Right cardiac atrium (tissue), 5 donors: Measurements from ENCODE around the gene TRPM5. TPM values are rescaled to one million over a fixed set of nuclear protein-coding genes. Genes with fewer than 3 reads are reported as not detected.

ENCODE experiments used
- ATAC-seq, 2 donors: fragments of 200-7000 bp; cut with Tn5 transposase; one replicate each; pipeline versions ENCODE4 v1.8.0 to v1.9.1; 2020; ENCODE audit warnings: moderate library complexity in 2 of 2, mild to moderate bottlenecking in 1 of 2
- DNase-seq, 3 donors: peaks; one replicate each; pipeline ENCODE4 v3.0.0-alpha.2; 2020
- H3K27ac ChIP-seq: one replicate; pipeline ENCODE4 v1.5.1; 2013; ENCODE audit warnings: mild to moderate bottlenecking, low read length, control low read depth, moderate library complexity
- H3K27me3 ChIP-seq: one replicate; pipeline ENCODE4 v1.6.1; 2013; ENCODE audit not compliant: control insufficient read depth, insufficient read depth
- H3K4me1 ChIP-seq: one replicate; pipeline ENCODE4 v1.6.1; 2013; ENCODE audit warnings: low read length; ENCODE audit not compliant: control insufficient read depth, insufficient read depth
- H3K4me3 ChIP-seq: one replicate; pipeline ENCODE4 v1.5.1; 2013; ENCODE audit warnings: low read length, control low read depth
- H3K9me3 ChIP-seq: one replicate; pipeline ENCODE4 v1.6.1; 2013; ENCODE audit warnings: low read length; ENCODE audit not compliant: control insufficient read depth
- WGBS: extraction: QIAGEN DNeasy Blood & Tissue Kit; methylation state at CpG from one replicate; pipeline ENCODE4 v1.1.7; 2013; 5-methylcytosine and 5-hydroxymethylcytosine counted together
- intact Hi-C, 4 donors: fragments of 100-400 bp; cut with DNase I; formaldehyde crosslinking; loops; one replicate each; pipeline versions ENCODE4 v1.11.0 to v1.14.0; 2022 to 2023
- polyA plus RNA-seq: library from polyadenylated mRNA; stranded (reverse); fragments of 200-250 nt; gene quantifications from one replicate; pipeline ENCODE4 v1.2.3, GENCODE V29; 2013
- total RNA-seq, 4 donors: library from RNA; stranded (reverse); fragmentation: NEBNext Ultra II Directional; extraction: Animal tissue kit (Norgen Biotek cat#: 25700); gene quantifications; one replicate each; pipeline ENCODE4 v1.2.1, GENCODE V29; 2021
- donor health status: healthy with polysubstance abuse.
- donor health status: DM: no; HTN: yes; CAD: no.
- donor health status: DM: no; HTN: no; CAD: no.
- donor health status: DM: no; HTN: yes; CAD: no; lungs with severe emphysema.
- donor health status: DM: yes; HTN: yes; CAD: no.

TRPM5 gene
- total and polyA plus RNA-seq, 5 donors, result 0.02 TPM; not detected in 4

DNA sequence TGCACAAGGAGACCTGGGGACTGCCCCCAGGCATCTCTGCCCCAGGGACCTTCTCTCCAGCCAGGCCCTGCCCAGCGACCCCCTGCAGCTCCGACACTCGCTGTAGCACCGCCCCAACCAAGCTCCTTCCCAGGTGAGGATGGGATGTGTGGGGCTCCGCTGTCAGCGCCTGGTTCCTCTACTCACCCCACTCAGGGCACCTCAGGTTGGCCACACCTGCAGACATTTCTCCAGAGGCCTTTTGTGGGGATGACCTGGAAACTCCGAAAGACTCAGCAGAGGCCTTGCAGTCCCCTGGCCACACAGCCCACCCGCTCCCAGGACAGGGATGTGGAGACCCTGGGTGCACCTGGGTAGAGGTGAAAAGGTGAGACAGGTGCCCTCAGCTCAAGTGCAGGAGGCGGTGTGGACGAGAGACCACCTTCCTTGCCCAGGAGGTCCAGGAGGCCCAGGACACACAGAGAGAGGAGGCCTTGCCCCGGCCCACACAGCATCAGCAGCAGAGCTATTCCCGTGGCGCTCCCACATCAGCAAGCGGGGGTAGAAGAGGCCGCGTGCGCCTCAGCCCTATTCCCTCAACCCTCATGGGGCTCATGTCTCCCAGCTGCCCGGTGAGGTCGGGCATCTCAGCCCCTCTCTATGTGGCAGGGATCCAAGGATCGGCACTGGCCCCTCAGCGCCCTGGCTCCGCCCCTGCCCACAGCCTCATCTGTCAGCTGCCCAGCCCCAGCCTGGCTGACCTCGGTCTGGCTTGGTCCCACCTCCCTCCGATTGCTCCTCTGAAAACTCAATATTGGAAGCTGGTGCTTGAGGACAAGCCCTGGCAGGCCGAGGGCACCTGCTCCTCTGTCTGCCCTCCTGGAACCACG is 20.9 kb downstream of the TRPM5 start:
- no peaks in the 10 kb centered on the region for H3K4me1 ChIP-seq
- peak in 2 of 3 donors; percentile 42 to 44 for DNase-seq
- no peak overlapping the region for H3K27ac ChIP-seq
- H3K4me3 ChIP-seq, result no peak overlapping the region
- intact Hi-C loops, result loop anchor here in 1 of 4 donors (5.0 to 10.0 kb wide), 2 partner anchors 226 to 471 kb away; no protein-coding TSS in a partner anchor
- no peaks in the 10 kb centered on the region for H3K9me3 ChIP-seq
- whole genome bisulfite sequencing, result 76% methylated on average over 26 of the region's 26 CpGs
- ATAC-seq, result no peak
- no peaks in the 10 kb centered on the region for H3K27me3 ChIP-seq

- ATAC-seq (no peak), DNase-seq (peak in 2 of 3 donors; percentile 38 to 41)
- H3K27me3 ChIP-seq, result no peaks in the 10 kb centered on the region
- no peak overlapping the region for H3K27ac ChIP-seq
- H3K4me3 ChIP-seq, result no peak overlapping the region
- intact Hi-C loops, result loop anchor here in 1 of 4 donors (5.0 to 10.0 kb wide), 2 partner anchors 225 to 472 kb away; no protein-coding TSS in a partner anchor
- H3K4me1 ChIP-seq, result no peaks in the 10 kb centered on the region
- H3K9me3 ChIP-seq, result no peaks in the 10 kb centered on the region
- WGBS, result 84% methylated on average over 14 of the region's 14 CpGs
These were observed 21.7 kb downstream of the TRPM5 start for GRCh38 chr11:2422461-2423156.

DNA sequence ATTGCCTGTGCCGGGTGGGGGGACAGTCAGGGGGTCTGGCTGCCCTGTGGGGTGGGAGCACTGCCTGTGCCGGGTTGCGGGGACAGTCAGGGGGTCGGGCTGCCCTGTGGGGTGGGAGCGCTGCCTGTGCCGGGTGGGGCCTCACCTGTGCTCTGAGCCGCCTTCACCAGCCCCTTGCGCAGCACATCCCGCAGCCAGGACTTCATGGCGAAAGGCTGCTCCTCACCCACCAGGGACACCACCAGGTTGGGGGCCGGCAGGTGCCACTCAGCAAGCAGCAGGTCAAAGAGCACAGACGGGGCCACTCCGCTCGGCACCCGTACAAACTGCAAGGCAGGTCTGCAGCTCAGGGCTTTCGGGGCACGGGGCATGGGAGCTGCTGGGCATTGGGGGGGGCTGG is 22.3 kb downstream of the TRPM5 start:
- Histone ChIP-seq H3K4me3 (no peak overlapping the region), H3K4me1 (no peaks in the 10 kb centered on the region), H3K9me3 (no peaks in the 10 kb centered on the region), H3K27ac (no peak overlapping the region), H3K27me3 (no peaks in the 10 kb centered on the region)
- DNase-seq, result peak in 2 of 3 donors; percentile 52 to 63
- no peak for ATAC-seq
- WGBS, result 88% methylated on average over 17 of the region's 17 CpGs
- intact Hi-C loops, result loop anchor here (2.0 to 10.0 kb wide), 4 partner anchors 117 to 473 kb away; no protein-coding TSS in a partner anchor

DNA sequence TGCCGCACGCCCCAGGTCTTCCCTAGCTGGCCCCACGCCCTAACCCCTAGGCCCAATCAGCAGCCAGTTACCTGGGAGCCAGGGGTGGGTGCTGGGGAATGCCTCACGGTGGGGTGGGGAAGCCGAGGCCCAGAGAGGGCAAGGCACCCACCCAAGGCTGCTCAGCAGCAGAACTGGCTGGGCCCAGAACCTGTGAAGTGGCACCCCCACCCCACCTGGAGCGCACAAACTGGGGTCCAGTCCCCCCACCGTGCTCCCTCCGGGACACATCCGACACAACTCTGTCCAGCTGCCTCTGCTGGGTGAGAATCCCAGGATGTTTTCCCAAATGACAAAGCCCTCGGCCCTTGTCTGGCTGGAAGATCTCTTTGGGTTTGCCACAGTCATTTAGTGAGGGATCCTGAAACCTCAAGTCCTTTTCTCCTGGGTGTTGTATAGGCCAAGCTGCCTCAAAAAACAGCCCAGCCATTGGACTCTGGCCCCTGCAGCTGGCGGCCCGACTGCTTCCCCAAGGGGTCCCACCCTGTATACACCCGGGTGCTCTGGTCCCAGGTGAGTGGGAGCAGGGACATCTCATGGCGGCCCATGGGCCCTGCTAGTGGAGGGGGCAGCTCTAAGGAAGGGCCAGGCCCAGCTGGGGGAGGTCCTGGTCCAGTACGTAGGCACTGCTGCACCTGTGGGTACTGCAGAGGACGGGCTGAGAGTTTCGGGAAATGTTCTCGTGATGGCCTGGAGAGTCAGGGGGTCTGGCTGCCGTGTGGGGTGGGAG is 22.9 kb downstream of the TRPM5 start:
- Histone ChIP-seq H3K27ac (no peak overlapping the region), H3K9me3 (no peaks in the 10 kb centered on the region), H3K4me3 (no peak overlapping the region), H3K4me1 (no peaks in the 10 kb centered on the region), H3K27me3 (no peaks in the 10 kb centered on the region)
- intact Hi-C loops, result loop anchor here (2.0 to 10.0 kb wide), 4 partner anchors 117 to 473 kb away; no protein-coding TSS in a partner anchor
- ATAC-seq (no peak), DNase-seq (peak in 2 of 3 donors; percentile 38 to 48)
- 75% methylated on average over 19 of the region's 19 CpGs for WGBS

GRCh38 chr11:2420502-2421225 is 23.6 kb downstream of the TRPM5 start:
- 22% methylated on average over 44 of the region's 44 CpGs for WGBS
- Histone ChIP-seq H3K4me3 (no peak overlapping the region), H3K9me3 (no peaks in the 10 kb centered on the region), H3K27ac (no peak overlapping the region), H3K27me3 (no peaks in the 10 kb centered on the region), H3K4me1 (no peaks in the 10 kb centered on the region)
- intact Hi-C loops, result loop anchor here (2.0 to 10.0 kb wide), 4 partner anchors 116 to 474 kb away; no protein-coding TSS in a partner anchor
- peak; percentile 94 for ATAC-seq
- peak; percentile 70 to 91 (median 90) for DNase-seq

DNA sequence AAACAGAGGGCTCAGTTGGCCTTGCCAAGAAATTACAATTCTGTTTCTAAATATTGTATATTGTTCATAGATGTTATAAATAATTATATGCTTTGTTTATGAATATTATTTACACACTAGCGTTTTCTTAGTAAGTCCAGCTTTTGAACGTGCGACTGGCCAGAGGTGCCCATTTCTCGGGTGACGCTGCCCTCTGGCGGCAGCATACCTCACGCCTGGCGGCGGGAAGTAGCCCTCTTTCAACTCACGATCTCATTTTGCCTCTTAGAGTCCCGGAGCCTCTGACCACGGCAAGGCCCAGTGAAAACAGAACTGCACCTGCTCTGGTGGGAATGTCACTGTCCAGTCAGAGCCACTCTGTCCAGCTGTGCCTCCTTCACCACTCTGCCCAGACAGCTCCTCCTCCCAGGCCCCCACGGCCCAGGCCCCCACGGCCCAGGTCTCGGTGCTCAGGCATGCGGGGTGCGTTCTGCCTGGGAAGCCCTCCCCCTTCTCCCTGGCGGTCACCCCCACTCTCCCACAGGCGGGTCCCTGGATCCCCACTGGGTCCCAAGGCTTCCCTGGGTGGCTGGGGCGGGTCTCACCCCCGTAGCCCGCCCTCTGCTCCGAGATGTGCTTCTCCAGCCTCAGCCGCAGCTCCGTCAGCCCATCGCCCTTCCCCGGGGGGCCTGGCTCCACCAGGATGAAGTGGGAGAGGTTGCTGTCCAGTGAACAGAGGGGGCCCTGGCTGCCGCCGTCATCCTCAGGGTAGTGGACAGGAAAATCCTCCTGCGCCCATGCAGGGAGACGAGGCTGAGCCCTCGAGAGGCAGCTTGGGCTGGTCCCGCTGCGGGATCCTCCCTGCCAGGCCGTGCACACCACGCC is 24.4 kb downstream of the TRPM5 start:
- H3K27ac ChIP-seq, result no peak overlapping the region

DNA sequence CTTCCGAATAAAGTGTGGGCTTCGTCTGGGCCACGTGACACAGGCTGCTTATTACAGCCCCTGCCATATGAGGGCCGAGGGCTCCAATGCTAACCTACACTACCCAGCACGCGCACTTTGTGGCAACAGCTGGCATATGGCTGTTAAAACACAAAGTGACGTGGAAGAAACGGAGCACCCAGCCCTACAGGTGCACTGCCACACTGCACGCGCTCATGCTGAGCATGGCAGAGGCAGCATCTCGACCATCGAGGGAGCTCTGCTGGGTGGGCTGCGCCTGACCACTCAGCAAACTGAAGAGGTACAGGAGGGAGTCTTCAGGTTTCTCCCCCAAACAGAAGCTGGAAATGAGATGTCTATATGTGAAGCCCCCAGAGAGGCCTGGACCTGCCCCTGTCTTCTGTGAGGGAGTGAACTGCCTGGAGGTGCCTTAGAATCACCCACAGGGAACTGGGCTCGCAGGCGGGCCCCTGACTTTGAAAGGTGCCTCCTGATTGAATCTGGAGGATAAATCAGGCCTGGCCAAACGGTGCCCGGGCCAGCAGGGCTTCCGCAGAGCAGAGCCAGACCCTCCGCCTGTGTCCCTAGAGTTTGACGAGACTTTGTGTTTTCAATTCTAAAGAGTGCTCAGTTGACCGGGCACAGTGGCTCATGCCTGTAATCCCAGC is 25.5 kb downstream of the TRPM5 start:
- 77% methylated on average over 21 of the region's 21 CpGs for WGBS
- no peak overlapping the region for H3K4me3 ChIP-seq
- ATAC-seq (no peak), DNase-seq (peak in 2 of 3 donors; percentile 43 to 44)
- H3K9me3 ChIP-seq, result no peaks in the 10 kb centered on the region
- intact Hi-C loops, result loop anchor here in 1 of 4 donors (2.0 kb wide), 1 partner anchor 114 kb away; no protein-coding TSS in a partner anchor
- H3K27me3 ChIP-seq, result no peaks in the 10 kb centered on the region
- no peaks in the 10 kb centered on the region for H3K4me1 ChIP-seq
- H3K27ac ChIP-seq, result no peak overlapping the region

More for the DNA sequence above, 24.4 kb downstream of the TRPM5 start:
- 52% methylated on average over 36 of the region's 36 CpGs for WGBS
- H3K4me3 ChIP-seq, result no peak overlapping the region
- ATAC-seq (peak; percentile 73 to 75), DNase-seq (peak; percentile 78 to 94 (median 92))
- H3K27me3 ChIP-seq, result no peaks in the 10 kb centered on the region
- intact Hi-C loops, result loop anchor here (2.0 to 10.0 kb wide), 4 partner anchors 115 to 475 kb away; no protein-coding TSS in a partner anchor
- H3K4me1 ChIP-seq, result no peaks in the 10 kb centered on the region
- H3K9me3 ChIP-seq, result no peaks in the 10 kb centered on the region

DNA sequence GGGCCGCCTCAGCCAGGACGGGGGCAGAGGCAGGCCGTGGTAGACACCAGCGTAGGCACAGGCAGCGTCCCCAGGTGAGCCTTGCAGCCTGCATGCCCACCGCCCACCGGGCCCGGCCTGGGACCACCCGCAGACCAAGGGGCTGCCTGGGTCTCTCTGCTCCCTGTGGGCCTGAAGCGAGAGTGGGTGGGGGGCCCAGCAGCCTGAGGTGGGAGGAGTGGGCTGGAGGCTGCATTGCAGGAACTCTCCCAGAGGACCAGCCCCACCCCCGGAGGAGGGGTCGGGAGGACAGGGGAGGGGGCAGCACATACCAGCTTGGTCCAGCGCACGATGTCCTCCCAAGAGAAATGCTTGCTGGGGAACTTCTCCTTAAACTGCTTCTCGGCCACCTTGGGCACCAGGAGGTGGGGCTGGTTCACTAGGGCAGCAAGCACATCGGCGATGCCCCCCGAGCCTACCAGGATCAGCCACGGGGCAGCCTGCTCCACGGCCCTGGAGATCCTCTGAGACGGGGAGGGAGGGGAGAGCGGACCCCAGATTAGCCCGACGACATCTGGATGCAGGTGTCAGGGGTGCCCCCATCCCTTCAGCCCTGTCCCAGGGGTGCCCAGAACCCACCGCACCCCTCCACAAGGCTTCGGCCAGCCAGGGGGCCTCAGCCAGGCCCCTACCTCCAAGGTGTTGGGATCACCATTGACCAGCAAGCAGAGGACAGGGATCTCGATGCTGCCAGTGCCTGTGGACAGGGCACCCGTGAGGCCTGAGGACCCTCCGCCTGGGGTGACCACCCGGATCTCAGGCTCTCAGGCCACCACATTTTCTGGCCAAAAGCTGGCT is 26.2 kb downstream of the TRPM5 start:
- intact Hi-C loops, result loop anchor here in 1 of 4 donors (2.0 kb wide), 1 partner anchor 113 kb away; no protein-coding TSS in a partner anchor
- whole genome bisulfite sequencing, result 80% methylated on average over 30 of the region's 30 CpGs
- Histone ChIP-seq H3K9me3 (no peaks in the 10 kb centered on the region), H3K4me3 (no peak overlapping the region), H3K4me1 (no peaks in the 10 kb centered on the region), H3K27me3 (no peaks in the 10 kb centered on the region), H3K27ac (no peak overlapping the region)
- DNase-seq (peak in 2 of 3 donors; percentile 47 to 60), ATAC-seq (no peak)
